Stimulated activated naive CD8-positive, alpha-beta T cell treated with anti-CD3 and anti-CD28 coated beads, Interleukin-15, Interleukin-2, amounts not matched to agents 100 ng/mL and 50 ng/mL, for 24 hours (primary cell): ENCODE measurements around the gene HOXA3.

Source experiments
- H3K27ac Mint-ChIP-seq: one replicate; pipeline ENCODE4 v1.8.0; 2021; ENCODE audit warnings: mild to moderate bottlenecking, mixed read lengths
- H3K27me3 Mint-ChIP-seq: one replicate; pipeline ENCODE4 v1.8.0; 2021; ENCODE audit warnings: mixed read lengths
- H3K36me3 Mint-ChIP-seq: one replicate; pipeline ENCODE4 v1.8.0; 2021; ENCODE audit warnings: low read depth, mixed read lengths
- H3K4me1 Mint-ChIP-seq: one replicate; pipeline ENCODE4 v1.8.0; 2021; ENCODE audit warnings: low read depth, mixed read lengths
- H3K4me3 Mint-ChIP-seq: one replicate; pipeline ENCODE4 v1.8.0; 2021; ENCODE audit warnings: mild to moderate bottlenecking, mixed read lengths
- H3K9me3 Mint-ChIP-seq: one replicate; pipeline ENCODE4 v1.8.0; 2021; ENCODE audit warnings: mixed read lengths

Gene HOXA3

GRCh38 chr7:27192546-27193334 lies 40.4 kb upstream of the HOXA3 start:
- H3K27me3 Mint-ChIP-seq = peaks cover 93% of the 10 kb centered on the region
- peaks cover 30% of the 10 kb centered on the region for H3K4me1 Mint-ChIP-seq
- no peaks in the 10 kb centered on the region for H3K36me3 Mint-ChIP-seq
- no peak overlapping the region for H3K27ac Mint-ChIP-seq
- H3K9me3 Mint-ChIP-seq = no peaks in the 10 kb centered on the region
- peak overlapping the region; percentile 63 for H3K4me3 Mint-ChIP-seq

DNA sequence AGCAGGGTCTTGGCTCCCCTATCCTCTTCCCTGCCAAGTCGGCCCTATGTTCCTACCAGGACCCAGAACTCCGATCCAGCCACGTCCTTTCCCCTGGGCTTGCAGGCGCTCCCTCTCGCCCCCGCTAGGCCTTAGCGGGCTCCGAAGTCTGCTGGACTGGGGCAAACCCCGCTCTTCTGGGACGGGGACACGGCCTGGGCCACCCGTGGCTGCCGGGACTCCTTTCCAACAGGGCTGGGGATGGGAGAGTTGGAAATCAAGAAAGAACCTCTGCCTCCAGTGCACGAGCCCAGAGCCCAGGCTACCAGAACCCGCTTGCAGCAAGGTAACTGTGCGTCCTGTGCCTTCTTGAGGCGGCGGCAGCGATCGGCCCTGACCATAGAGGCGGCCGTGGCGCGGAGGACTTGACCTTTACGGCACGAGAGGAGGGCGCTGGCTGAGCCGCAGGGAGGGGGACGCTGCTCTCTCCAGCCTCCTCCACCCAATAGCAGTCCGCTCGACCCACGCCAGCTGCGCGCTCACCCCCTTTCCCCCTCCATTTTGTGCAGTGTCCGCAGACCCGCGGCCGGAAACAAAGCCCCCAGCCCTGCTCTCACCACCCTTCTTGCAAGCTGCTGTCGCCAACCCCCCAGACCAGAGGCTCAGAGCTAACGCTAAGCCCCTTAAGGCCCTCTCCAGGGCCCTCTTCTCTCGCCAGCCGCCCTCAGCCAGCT lies 39.6 kb upstream of the HOXA3 start:
- H3K4me3 Mint-ChIP-seq = peak overlapping the region; percentile 63

DNA sequence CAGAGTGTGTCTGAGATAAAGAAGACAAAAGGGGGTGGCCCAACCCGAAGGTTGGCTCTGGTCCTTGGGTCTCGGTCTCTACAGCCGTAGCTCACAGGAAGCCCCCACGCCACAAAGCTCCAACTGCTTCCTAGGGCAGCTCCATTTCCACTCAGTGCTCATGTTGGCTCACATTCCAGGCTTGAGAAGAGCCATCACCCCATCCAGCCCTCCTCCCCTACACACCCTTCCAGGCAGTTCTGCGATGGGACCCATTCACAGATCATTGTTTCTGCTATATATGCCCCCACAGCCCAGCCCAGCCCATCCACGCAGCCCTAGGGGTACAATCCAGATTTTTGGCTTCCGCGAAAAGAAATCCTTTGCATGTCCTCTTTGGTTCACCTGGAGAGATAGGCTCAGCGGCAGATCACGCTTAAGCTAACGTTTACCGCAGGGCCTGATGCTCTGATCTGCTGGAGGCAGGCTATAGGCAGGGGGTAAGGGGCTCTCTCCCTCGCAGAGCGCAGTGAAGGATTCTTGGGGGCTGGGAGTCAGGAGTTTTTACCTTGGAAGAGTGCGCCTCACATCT lies 38.9 kb upstream of the HOXA3 start:
- Mint-ChIP-seq H3K27ac (no peak overlapping the region), H3K36me3 (no peaks in the 10 kb centered on the region), H3K9me3 (no peaks in the 10 kb centered on the region), H3K27me3 (peaks cover 92% of the 10 kb centered on the region), H3K4me1 (peaks cover 32% of the 10 kb centered on the region), H3K4me3 (no peak overlapping the region)

More for the DNA sequence above, 39.6 kb upstream of the HOXA3 start:
- H3K4me1 Mint-ChIP-seq = peaks cover 32% of the 10 kb centered on the region
- H3K27ac Mint-ChIP-seq = no peak overlapping the region
- no peaks in the 10 kb centered on the region for H3K36me3 Mint-ChIP-seq
- H3K27me3 Mint-ChIP-seq = peaks cover 93% of the 10 kb centered on the region
- no peaks in the 10 kb centered on the region for H3K9me3 Mint-ChIP-seq

DNA sequence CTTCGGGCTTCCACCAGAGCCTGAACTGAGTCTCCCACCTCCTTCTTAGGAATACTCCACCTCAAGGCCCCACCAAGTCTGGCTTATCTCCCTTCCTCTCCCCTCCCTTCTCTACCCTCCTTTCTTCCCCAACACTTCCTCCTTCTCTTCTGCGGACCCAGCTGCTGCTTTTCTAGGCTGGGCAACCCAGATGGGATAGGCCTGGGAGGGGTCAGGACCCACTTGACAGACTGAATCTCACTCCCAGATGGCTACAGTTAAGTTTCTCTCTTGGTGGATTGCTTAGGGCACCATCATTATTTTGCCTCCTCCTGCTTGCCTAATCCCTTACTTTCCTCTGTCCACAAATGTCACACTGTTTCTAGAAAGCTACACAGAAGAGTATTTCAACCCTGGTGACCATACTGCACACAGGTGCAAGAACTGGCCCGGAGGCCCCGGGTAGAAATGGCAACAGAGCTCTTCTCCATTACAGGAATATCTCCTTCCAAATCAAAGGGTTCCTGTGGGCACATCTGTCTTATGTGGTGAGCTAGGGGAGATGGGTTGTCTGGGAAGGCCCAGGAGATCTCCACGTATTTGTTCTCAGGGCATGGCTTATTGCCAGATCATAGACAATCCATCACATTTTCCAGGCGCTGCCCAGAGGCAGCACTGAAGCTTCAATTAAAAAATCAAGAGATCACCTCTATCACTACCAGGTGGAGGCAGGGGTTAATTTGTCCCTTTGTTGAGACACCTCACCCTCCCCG lies 37.8 kb upstream of the HOXA3 start:
- H3K9me3 Mint-ChIP-seq = no peaks in the 10 kb centered on the region
- H3K27ac Mint-ChIP-seq = no peak overlapping the region
- H3K36me3 Mint-ChIP-seq = no peaks in the 10 kb centered on the region
- H3K4me1 Mint-ChIP-seq = peaks cover 41% of the 10 kb centered on the region
- peaks cover 93% of the 10 kb centered on the region for H3K27me3 Mint-ChIP-seq
- no peak overlapping the region for H3K4me3 Mint-ChIP-seq

DNA sequence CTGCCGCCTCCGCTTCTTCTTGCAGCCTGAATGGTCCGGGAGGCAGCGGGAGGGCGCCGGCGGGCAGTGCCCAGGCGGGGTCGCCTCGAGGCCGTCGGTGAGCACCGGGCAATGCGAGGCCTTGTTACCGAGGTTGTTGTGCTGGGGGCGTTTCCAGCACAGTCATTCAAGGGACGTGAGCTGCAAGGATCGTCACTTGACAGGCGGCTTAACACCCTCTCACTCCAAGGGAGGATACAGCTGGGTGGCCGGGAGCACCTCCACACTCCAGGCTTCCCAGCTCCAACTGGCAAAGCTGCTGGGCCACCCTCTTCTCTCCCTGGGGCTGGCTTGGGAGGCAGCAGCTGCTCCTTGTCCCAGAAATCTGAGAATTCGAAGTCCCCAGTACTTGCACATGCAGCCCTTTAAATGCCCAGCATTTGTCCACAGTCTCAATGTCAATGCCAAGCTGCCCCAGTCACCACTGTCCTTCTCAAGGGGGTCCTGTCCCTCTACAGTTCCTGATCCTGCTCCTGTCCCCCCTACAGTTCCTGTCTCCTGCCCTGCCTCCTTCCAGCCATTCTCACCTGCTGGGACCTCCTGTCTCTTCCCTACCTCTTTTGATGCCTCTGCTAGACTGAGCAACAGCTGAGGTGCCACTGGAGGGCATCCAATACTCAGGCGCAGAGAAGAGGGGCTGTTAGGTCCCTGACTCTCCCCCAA lies 37.1 kb upstream of the HOXA3 start:
- peaks cover 48% of the 10 kb centered on the region for H3K4me1 Mint-ChIP-seq
- H3K36me3 Mint-ChIP-seq = no peaks in the 10 kb centered on the region
- H3K9me3 Mint-ChIP-seq = no peaks in the 10 kb centered on the region
- H3K27ac Mint-ChIP-seq = no peak overlapping the region
- H3K27me3 Mint-ChIP-seq = peaks cover 93% of the 10 kb centered on the region
- peak overlapping the region; percentile 6 for H3K4me3 Mint-ChIP-seq

DNA sequence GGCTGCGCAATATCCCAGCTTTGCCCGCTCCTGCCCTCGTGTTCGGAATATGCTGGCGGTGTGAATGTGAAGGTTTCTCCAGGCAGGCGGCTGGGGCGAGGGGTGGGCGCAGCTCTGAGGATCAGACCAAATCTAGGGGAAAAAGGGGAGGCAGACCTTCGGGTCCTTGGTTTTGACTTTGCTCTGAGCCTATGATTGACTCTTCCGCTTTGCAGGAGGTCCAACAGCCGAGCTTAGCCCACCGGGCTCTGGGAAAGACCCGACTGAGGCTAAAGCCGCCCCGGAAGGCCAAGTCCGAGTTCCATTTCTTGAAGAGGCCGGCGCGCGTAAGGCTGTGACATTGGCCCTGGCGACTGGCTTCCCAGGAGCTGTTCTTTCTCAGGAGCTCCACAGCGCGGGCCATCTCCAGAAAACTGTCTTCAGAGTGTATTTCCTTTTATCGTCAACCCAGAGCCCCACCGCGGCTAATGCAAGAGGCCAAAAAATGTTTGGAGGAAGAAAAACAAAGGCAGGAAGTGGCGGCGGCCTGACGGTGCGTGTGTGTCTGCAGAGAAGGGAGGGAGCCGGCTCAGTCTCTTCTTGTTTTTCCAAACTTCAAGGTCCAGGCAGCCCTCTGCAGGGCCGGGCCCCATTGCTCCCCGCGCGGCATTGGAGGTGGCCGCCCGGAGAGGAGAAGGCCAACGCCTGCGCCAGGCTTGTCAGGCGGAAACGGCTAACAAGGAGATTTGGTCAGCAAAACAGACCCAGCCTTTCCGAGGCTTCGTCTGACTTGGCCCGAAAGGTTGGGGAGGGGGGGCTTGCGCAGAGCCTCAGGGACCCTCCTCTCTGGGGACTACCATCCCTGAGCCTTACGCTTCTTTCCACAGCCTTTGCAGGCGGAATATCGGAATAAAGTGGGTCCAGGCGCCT lies 36.3 kb upstream of the HOXA3 start:
- no peak overlapping the region for H3K27ac Mint-ChIP-seq
- H3K4me3 Mint-ChIP-seq = peak overlapping the region; percentile 62
- no peaks in the 10 kb centered on the region for H3K9me3 Mint-ChIP-seq
- H3K4me1 Mint-ChIP-seq = peaks cover 50% of the 10 kb centered on the region
- peaks cover 90% of the 10 kb centered on the region for H3K27me3 Mint-ChIP-seq
- no peaks in the 10 kb centered on the region for H3K36me3 Mint-ChIP-seq

DNA sequence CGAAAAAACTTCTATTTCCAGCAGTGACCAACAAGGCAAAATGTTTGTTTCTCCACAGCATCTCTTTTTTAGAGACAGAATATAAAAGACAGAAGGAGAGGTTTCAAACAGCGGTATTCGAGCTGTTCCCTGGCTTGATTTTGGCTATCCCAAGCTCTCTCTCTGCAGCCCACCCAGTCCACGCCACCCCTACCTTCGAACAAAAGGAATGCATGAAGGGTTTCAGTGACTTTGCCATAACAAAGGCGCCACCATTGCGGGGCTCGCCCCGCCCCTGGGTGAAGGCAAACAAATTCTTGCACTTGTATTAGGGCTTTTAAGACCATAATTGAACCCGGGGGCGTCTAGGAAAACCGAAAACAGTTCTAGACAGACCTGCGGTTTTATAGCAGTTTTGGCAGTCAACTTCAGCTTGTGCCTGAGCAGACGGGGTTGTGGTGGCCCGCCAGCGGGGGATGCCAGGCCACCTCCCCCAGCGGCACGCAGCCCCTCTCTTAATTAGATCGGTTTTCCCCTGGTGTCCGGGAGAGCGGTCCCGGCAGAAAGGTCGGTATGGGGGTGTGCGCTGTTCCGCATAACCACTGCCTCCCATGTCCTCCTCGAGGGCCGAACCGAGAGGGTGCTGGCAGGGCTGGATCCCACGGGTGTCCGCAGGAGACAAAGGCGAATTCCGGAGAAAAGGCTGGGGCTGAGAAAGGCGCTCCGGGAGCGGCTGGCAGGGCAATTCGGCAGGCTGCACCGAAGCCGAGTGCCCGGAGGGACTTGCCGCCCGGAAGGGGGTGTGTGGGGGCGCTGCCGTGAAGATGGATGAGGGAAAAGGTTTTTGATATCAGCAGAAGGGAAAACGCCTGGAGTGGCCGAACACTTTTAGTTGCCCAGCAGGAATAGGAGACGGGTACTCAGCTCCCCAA lies 35.3 kb upstream of the HOXA3 start:
- H3K4me1 Mint-ChIP-seq = peaks cover 46% of the 10 kb centered on the region
- H3K27ac Mint-ChIP-seq = no peak overlapping the region

GRCh38 chr7:27186668-27187474 lies 34.5 kb upstream of the HOXA3 start:
- no peaks in the 10 kb centered on the region for H3K36me3 Mint-ChIP-seq
- no peak overlapping the region for H3K27ac Mint-ChIP-seq
- no peak overlapping the region for H3K4me3 Mint-ChIP-seq
- peaks cover 88% of the 10 kb centered on the region for H3K27me3 Mint-ChIP-seq
- H3K4me1 Mint-ChIP-seq = peaks cover 41% of the 10 kb centered on the region
- no peaks in the 10 kb centered on the region for H3K9me3 Mint-ChIP-seq

More for the DNA sequence above, 35.3 kb upstream of the HOXA3 start:
- H3K4me3 Mint-ChIP-seq = peak overlapping the region; percentile 62
- H3K27me3 Mint-ChIP-seq = peaks cover 88% of the 10 kb centered on the region
- H3K36me3 Mint-ChIP-seq = no peaks in the 10 kb centered on the region
- H3K9me3 Mint-ChIP-seq = no peaks in the 10 kb centered on the region

DNA sequence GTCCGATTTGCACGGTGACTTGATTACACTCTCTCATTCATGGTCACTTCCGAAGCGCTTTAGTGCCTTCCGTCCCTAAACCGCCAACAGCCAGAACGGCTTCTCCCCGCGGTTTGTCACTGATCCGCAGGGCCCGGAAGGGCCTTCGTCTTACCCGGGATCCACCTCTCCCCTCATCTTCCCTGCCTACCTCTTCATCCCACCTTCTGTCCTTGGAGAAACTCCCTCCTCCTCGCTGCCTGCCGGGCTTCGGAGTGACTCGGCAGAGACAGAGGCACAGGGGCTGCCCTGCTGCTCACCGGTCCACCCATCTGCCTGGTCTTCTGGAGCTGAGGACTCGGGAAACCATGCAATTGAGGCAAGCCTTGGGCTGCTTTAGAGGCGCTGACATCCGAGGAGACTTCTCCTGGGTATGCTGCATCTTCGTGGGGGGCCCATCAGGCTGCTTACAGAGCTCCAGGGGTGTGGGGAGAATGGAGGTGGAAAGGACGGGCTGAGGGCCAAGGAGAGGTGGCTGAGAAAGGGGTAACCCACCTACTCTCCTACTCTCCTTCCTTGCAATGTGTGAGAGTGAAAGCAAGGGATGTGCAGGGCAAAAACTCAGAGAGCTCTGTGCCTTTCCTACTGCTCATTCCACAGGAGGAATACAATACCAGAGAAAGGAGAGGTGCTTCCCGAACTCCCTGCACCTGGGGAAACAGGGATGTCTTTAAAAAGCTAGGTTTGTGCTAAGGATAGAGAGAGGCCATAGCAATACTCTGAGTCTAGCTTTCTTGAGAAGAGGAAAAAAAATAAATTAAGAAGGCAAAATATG lies 33.7 kb upstream of the HOXA3 start:
- Mint-ChIP-seq H3K9me3 (no peaks in the 10 kb centered on the region), H3K4me1 (peaks cover 37% of the 10 kb centered on the region)

DNA sequence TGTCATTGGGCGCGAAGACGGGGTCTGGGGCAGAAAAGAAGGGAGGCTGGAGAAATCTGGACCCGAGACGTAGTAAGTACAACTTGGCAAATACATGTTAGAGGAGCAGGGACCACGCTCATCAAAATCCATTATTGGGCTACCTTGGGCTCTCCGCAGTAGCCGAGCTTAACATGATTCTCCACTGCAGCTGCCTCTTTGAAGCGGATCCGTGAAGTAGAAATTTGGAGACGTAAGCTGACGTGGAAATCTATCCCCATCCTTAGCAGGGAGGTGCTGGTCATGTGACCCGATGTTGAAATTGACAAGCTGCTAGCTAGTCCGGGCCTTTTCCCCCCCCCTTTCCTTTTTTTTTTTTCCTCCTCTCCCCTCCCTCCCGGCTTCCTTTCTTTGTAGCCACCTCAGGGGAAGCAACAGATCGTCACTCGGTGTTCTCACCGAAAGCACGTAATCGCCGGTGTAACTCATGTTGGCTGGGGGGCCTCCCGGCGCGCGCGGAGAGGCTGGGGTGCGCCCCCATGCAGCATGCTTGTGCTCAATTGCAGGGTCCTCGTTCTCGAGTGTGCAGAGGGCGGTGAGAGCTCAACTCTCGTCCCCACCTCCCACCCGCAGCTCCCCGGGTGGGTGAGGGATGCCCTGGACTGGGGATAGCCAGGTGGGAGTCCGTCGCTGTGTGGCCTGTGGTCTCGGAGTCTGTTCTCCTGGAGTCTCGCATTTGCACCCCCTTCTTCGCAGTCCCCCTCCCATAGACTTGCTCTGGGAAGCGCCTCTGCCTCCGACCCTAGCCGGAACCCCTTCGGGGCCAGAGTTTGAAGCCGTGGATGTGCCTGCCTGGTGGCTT lies 32.9 kb upstream of the HOXA3 start, which contains the start of gene HOXA11:
Gene HOXA11 (minus strand): TSS at position 220 of the 841 bp plus-strand sequence. CDS start 88 bp downstream, at position 132.
- Mint-ChIP-seq H3K27ac (peak within 1 kb of the TSS; percentile 30), H3K9me3 (no peaks in the 10 kb centered on the region), H3K36me3 (no peaks in the 10 kb centered on the region), H3K27me3 (peaks cover 83% of the 10 kb centered on the region), H3K4me1 (peaks cover 37% of the 10 kb centered on the region), H3K4me3 (peak within 1 kb of the TSS; percentile 69)

More for the DNA sequence above, 33.7 kb upstream of the HOXA3 start:
- Mint-ChIP-seq H3K36me3 (no peaks in the 10 kb centered on the region), H3K4me3 (peak overlapping the region; percentile 63), H3K27me3 (peaks cover 88% of the 10 kb centered on the region), H3K27ac (peak overlapping the region; percentile 30)
